ENCODE measurements around the gene COL23A1.

Gene COL23A1

DNA sequence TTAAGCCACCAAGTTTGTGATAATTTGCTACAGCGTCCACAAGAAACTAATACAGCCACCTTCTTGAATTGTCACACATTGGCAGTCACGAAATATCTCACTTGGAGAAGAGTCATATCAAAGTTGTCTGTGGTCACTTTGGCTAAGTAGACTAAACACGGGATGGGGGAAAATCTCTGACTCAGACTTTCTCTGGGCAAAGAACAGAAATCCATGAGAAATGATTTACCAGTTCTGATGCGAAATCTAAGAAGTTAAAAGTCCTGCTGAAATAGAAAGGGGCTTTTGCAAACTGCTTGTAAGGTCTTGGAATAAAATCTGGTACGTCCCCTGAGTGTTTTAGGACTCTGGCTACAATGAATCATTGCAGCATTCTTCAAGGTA is 158.4 kb downstream of the COL23A1 start:
- TF ChIP-seq, protein P1, sequence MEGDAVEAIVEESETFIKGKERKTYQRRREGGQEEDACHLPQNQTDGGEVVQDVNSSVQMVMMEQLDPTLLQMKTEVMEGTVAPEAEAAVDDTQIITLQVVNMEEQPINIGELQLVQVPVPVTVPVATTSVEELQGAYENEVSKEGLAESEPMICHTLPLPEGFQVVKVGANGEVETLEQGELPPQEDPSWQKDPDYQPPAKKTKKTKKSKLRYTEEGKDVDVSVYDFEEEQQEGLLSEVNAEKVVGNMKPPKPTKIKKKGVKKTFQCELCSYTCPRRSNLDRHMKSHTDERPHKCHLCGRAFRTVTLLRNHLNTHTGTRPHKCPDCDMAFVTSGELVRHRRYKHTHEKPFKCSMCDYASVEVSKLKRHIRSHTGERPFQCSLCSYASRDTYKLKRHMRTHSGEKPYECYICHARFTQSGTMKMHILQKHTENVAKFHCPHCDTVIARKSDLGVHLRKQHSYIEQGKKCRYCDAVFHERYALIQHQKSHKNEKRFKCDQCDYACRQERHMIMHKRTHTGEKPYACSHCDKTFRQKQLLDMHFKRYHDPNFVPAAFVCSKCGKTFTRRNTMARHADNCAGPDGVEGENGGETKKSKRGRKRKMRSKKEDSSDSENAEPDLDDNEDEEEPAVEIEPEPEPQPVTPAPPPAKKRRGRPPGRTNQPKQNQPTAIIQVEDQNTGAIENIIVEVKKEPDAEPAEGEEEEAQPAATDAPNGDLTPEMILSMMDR (IDR thresholded peaks at IDR 0.05) = no peak
- DNase-seq (ENCODE audit: low spot score) = no peak
- Histone ChIP-seq H3K27ac (no peak overlapping the region), H3K4me3 (no peak overlapping the region)

DNA sequence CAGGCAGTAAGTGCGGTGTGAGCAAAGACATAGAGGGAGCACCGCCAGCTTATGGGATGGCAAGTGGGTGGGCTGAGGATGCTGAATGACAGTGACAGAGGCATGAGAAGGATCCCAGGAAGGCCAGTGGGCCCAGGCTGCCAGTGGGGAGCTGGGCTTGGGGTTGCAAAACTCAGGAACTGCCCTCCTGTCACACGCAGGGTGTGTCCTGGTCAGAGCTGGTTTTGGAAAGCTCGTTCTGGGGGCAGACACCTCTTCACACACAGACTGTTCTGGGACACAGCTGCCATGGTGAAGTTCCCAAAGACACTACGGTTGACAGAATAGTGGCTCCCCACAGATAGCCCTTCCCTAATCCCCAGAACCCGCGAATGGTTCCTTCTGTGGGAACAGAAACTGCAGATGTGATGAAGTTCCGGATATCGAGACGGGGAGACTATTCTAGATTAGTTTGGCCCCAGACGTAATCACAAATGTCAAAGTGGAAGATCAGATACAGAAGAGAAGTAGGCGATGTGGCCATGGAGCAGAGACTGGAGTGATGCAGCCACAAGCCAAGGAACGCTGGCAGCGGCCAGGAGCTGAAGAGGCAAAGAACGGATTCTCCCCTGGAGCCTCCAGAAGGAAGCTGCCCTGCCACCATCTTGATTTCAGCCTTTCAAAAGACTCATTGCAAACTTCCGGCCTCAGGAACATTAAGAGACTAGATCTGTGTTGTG is 159.0 kb downstream of the COL23A1 start:
- H3K4me3 ChIP-seq = no peak overlapping the region
- no peak overlapping the region for H3K27ac ChIP-seq
- TF ChIP-seq, protein P1 (IDR thresholded peaks at IDR 0.05) = no peak
- peak; percentile 47 for DNase-seq (ENCODE audit: low spot score)

DNA sequence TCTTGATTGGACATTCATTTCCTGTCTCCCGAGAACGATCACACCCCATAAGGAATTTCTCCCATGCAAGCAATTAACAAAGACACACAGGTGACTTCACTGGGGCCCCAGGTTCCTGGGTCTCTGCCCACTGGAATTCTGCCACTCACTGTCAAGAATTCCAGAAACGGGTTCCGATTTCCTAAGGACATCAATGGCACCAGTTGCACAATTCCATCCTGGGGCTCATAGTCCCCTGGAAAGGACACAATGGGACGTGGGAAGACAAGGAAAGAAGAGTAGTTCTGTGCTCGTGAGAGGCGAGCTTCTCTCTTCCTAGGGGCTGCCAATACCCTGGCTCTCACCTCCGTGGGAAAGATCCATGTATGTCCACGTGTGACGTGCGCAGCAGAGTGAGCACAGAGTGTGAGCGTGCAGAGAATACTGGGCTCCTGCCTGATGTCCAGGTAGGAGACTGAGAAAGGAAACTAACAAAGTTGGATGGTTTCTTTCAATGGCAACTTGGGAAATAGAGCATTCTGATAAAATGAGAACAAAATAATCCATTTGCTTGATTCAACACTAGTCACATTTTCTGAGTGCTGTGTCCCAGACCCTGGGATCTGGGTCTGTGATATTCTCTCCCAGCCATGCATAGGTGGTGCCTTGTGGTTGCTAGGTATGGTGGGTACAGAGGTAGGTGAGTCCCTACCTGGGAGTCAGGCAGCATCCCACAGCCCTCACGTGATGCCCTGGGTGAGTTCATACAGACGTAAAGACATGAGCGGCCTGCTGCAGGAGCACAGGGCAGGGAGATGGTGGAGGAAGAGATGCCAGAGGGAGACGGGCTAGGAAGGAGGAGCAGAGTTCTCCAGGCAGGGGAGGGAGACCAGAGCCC is 159.8 kb downstream of the COL23A1 start:
- DNase-seq (ENCODE audit: low spot score) = no peak
- Histone ChIP-seq H3K27ac (no peak overlapping the region), H3K4me3 (no peak overlapping the region)
- TF ChIP-seq, protein P1 (IDR thresholded peaks at IDR 0.05) = no peak

DNA sequence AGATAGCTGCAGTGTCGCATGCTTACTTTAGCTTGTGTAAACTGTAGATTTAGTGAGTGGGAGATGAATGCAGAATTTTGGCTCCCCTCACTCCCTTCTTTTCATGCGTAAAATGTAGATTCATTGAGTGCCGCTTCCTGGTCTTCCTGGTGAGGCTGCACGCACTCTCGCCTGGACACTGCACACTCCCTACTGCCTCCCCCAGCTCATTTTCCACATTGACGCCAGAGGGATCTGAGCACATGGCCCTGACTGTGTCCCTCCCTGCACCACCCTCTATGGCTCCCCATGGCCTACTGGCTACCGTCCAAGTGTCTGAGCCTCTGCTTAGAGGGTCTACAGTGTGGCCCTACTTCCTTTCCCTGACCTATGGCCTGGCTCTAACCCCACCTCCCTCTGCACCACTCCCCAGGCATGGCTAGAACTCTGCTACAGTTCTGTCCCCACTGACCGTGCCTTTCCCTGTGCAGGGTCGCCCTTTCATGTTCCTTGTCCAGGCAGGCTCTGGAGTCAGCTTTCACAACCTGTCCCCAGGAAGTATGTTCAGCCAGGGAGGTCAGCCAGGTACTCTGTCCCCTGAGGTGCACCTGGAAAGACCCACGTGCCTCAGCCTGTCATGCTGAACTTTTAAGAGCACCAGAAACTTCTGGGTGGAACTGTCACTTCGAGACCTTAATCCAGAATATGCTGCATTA is 160.6 kb downstream of the COL23A1 start:
- Histone ChIP-seq H3K4me3 (no peak overlapping the region), H3K27ac (no peak overlapping the region)
- peak; percentile 41 for DNase-seq (ENCODE audit: low spot score)
- TF ChIP-seq, protein P1 (IDR thresholded peaks at IDR 0.05) = no peak

DNA sequence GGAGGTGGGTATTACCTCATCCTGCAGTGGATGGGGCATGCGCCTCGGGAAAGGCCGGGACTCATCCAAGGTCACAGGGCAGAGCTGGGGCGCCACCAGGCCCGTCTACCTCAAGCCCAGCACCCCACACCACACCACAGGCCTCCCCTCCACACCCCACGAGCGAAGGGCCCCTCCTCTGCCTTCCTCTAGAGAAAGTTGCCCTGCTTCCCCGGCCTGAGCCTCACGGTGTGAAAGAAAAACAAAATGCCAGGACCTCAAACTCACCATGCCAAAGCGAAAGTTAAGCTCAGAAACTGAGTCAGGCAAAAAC is 161.1 kb downstream of the COL23A1 start:
- TF ChIP-seq, protein P1 (IDR thresholded peaks at IDR 0.05) = no peak
- DNase-seq (ENCODE audit: low spot score) = peak; percentile 29
- no peak overlapping the region for H3K27ac ChIP-seq

DNA sequence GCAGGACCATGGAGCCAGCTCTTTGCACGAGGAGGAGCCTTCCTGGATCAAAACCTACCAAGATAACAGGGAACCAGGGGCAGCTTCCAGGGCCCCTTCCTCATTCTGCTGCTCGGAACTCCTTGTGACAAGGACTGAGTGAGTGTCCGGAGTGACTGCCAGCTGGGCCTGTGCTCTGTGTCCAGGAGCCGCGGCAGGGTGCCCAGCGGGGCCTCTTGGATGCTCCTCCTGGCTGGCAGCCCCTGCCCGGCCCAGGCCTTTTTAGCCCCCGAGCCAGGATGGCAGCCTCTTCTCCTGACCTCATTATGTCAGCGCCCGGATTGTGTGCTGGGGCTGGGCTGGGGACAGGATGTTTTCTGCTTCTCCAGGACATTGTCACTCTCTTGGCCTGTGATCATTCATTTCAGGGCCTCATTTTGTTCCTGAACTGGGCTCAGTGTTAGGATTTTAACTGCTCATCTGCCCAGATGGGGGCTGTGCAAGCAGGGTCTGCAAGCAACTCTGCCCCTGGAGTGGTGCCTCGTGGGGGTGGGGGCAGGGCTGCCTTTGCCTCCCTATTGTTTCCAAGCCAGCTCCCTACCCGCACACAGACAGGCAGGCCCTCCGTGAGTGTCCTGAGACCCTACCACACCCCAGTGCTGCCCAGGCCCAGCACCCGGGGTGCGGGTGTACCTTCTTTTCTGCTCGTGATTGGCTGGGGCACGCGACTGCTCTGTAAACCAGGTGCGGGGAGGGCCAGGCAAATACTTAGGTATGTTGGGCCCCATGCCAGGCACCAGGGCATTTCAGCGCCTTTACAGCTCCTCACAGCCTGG is 161.6 kb downstream of the COL23A1 start:
- peak; percentile 64 for DNase-seq (ENCODE audit: low spot score)
- no peak overlapping the region for H3K4me3 ChIP-seq
- TF ChIP-seq, protein P1 (IDR thresholded peaks at IDR 0.05) = no peak
- H3K27ac ChIP-seq = no peak overlapping the region

More for the DNA sequence above, 161.1 kb downstream of the COL23A1 start:
- no peak overlapping the region for H3K4me3 ChIP-seq
